GM12878 (cell line): Measurements from ENCODE around the gene MAPRE2. TPM values are rescaled to one million over a fixed set of nuclear protein-coding genes. Genes with fewer than 3 reads are reported as not detected.

Experiments used
- ATAC-seq: fragments of 200-7000 bp; cut with Tn5 transposase; 3 replicates; pipeline ENCODE4 v1.9.1; 2020; ENCODE audit warnings: mild to moderate bottlenecking, moderate library complexity
- BruUV-seq: library from RNA; stranded (reverse); fragments of 400-500 nt; replicated peaks from 2 replicates; lab custom pipeline; 2021; lab: Mats Ljungman, UMichigan
- CTCF ChIA-PET: fragments of 300-600 bp; sonication (Branson Sonifier 250); formaldehyde crosslinking; extraction: SDS; loops from one replicate; lab custom pipeline; 2021; ENCODE audit warnings: inconsistent platforms; lab: Yijun Ruan, JAX
- POLR2A ChIA-PET: fragments of 350-600 bp; formaldehyde crosslinking; extraction: SDS; loops from one replicate; lab custom pipeline; 2021; ENCODE audit warnings: inconsistent platforms; lab: Charles Lee
- RAD21 ChIA-PET: fragments of 300-600 bp; sonication (Branson Sonifier 250); formaldehyde crosslinking; loops from one replicate; lab custom pipeline; 2023; ENCODE audit warnings: antibody characterized with exemption; ENCODE audit not compliant: unreplicated experiment; lab: Charles Lee
- SMC1A ChIA-PET: fragments of 300-600 bp; sonication (Branson Sonifier 250); formaldehyde crosslinking; loops from one replicate; lab custom pipeline; 2023; ENCODE audit not compliant: unreplicated experiment, uncharacterized antibody; lab: Charles Lee
- DNase-seq: peaks from one replicate; pipeline ENCODE4 v3.0.0-alpha.2; 2011; ENCODE audit warnings: low read depth, low spot score
- FAIRE-seq: peaks from 3 replicates; lab custom pipeline; 2011; peaks lifted over from hg19 to GRCh38; lab: Jason Lieb, UNC
- H2AFZ ChIP-seq: 2 replicates; pipeline ENCODE4 v1.6.0; 2011; ENCODE audit warnings: low read depth, low read length, control low read depth; ENCODE audit not compliant: control insufficient read depth
- H3K27ac ChIP-seq: 2 replicates; pipeline ENCODE4 v1.5.1; 2011; ENCODE audit warnings: control low read depth; ENCODE audit not compliant: control insufficient read depth, insufficient read depth
- H3K27me3 ChIP-seq, 2 experiments: replicated peaks in 1 of 2; 2 replicates each; pipeline versions ENCODE4 v1.6.0 to v1.6.1; 2011; ENCODE audit warnings: low read length in 1 of 2; ENCODE audit not compliant: control insufficient read depth in 2 of 2, insufficient read depth in 2 of 2
- H3K36me3 ChIP-seq, 2 experiments: 2 replicates each; pipeline ENCODE4 v1.5.1; 2011; ENCODE audit warnings: low read length in 1 of 2; ENCODE audit not compliant: control insufficient read depth in 2 of 2, insufficient read depth in 2 of 2
- H3K4me1 ChIP-seq: 2 replicates; pipeline ENCODE4 v1.6.1; 2011; ENCODE audit warnings: mild to moderate bottlenecking, low read length, moderate library complexity, mixed read lengths; ENCODE audit not compliant: control insufficient read depth, insufficient read depth
- H3K4me2 ChIP-seq: 2 replicates; pipeline ENCODE4 v1.6.0; 2011; ENCODE audit warnings: control low read depth; ENCODE audit not compliant: control insufficient read depth, insufficient read depth
- H3K4me3 ChIP-seq: fragments of 200-600 bp; sonication (generic); 2 replicates; pipeline ENCODE4 v1.5.1; 2016
- H3K79me2 ChIP-seq: 2 replicates; pipeline ENCODE4 v1.6.0; 2011; ENCODE audit warnings: low read length; ENCODE audit not compliant: control insufficient read depth, insufficient read depth
- H3K9ac ChIP-seq: 2 replicates; pipeline ENCODE4 v1.8.0; 2011; ENCODE audit warnings: low read length, control low read depth, mixed read lengths; ENCODE audit not compliant: control insufficient read depth, insufficient read depth
- H3K9me3 ChIP-seq: replicated peaks from 3 replicates; pipeline ENCODE4 v1.5.1; 2011; ENCODE audit warnings: mild to moderate bottlenecking, low read length; ENCODE audit not compliant: control insufficient read depth, insufficient read depth
- H4K20me1 ChIP-seq: 2 replicates; pipeline ENCODE4 v1.6.0; 2011; ENCODE audit not compliant: control insufficient read depth, insufficient read depth
- IRF5 ChIP-seq: fragments of 450-650 bp; IDR thresholded peaks from 2 replicates; pipeline ENCODE4 v1.6.1; 2017; ENCODE audit warnings: borderline replicate concordance
- RELA ChIP-seq: fragments of 450-650 bp; IDR thresholded peaks from 2 replicates; pipeline ENCODE4 v1.8.0; 2014; ENCODE audit warnings: borderline replicate concordance; ENCODE audit not compliant: partially characterized antibody
- SMAD5 ChIP-seq: IDR thresholded peaks from 2 replicates; pipeline ENCODE4 v1.6.1; 2016; ENCODE audit warnings: antibody characterized with exemption, low read depth
- SRF ChIP-seq, 2 experiments: IDR thresholded peaks; 2 replicates each; pipeline ENCODE4 v1.6.1; 2011; ENCODE audit warnings: low read depth in 2 of 2, low read length in 2 of 2, mild to moderate bottlenecking in 1 of 2, moderate library complexity in 1 of 2
- TARDBP ChIP-seq: IDR thresholded peaks from 2 replicates; pipeline ENCODE4 v1.6.1; 2016; ENCODE audit warnings: borderline replicate concordance
- ZNF217 ChIP-seq: fragments of 450-650 bp; IDR thresholded peaks from 2 replicates; pipeline ENCODE4 v1.6.1; 2017; ENCODE audit warnings: antibody characterized with exemption, mild to moderate bottlenecking
- WGBS: methylation state at CpG from one replicate; pipeline ENCODE4 v1.1.6; 2016; ENCODE audit warnings: low lambda C conversion rate; ENCODE audit not compliant: insufficient replicate concordance, insufficient coverage; ENCODE audit errors: missing lambda C conversion rate; 5-methylcytosine and 5-hydroxymethylcytosine counted together
- in situ Hi-C: fragments of 300-500 bp; cut with MboI; formaldehyde crosslinking; loops from 9 replicates; pipeline ENCODE4 v1.14.3; 2018; ENCODE audit warnings: mixed read lengths
- intact Hi-C: fragments of 100-400 bp; cut with micrococcal nuclease; formaldehyde crosslinking; loops from one replicate; pipeline ENCODE4 v1.14.2; 2022; ENCODE audit not compliant: unreplicated experiment
- polyA plus RNA-seq, 11 experiments: library from polyadenylated mRNA; depleted of rRNA in 4 of 11; unstranded in 6 of 11; stranded (reverse) in 5 of 11; fragments of >200 nt; fragmentation: Nextera tagmentation in 4 of 11; fragmentation: Illumina TruSeq in 1 of 11; extraction: Ambion mirVana in 4 of 11; extraction: Trizol in 1 of 11; gene quantifications; 1 replicate in 1 of 11; 2 replicates in 10 of 11; pipeline versions ENCODE4 v1.2.1 to v1.2.3, GENCODE V29; 2011 to 2016; ENCODE audit warnings: inconsistent platforms in 2 of 11, missing spikeins in 2 of 11, low read depth in 1 of 11
- total RNA-seq, 4 experiments: library from RNA; depleted of rRNA in 3 of 4; stranded (reverse); fragments of >200 nt in 3 of 4; fragmentation: Illumina TruSeq in 1 of 4; extraction: Trizol in 1 of 4; gene quantifications; 2 replicates each; pipeline versions ENCODE4 v1.2.1 to v1.2.3, GENCODE V29; 2013 to 2021

The MAPRE2 gene
- total and polyA plus RNA-seq, 10 of the 15 experiments (the other 5 are each of a cell fraction or from before 2014, with no cell fraction given): 11.0 to 50.6 (median 24.0) TPM

GRCh38 chr18:35024196-35024595 lies 17.0 kb upstream of the MAPRE2 start:
- Histone ChIP-seq H3K27me3 (no peaks in the 10 kb centered on the region), H3K79me2 (no peaks in the 10 kb centered on the region), H2AFZ (no peak overlapping the region), H3K27ac (no peak overlapping the region), H3K9ac (no peak overlapping the region), H3K9me3 (no peaks in the 10 kb centered on the region), H3K4me1 (no peaks in the 10 kb centered on the region), H3K36me3 (no peaks in the 10 kb centered on the region), H3K4me2 (no peak overlapping the region), H4K20me1 (no peaks in the 10 kb centered on the region), H3K4me3 (no peak overlapping the region)
- CTCF ChIA-PET: interaction anchor here (0.6 to 1.8 kb wide), 4 partner anchors 17 to 119 kb away, joined by 3 to 8 read pairs (median 4); partner anchors contain the start of gene MAPRE2
- 39% methylated on average over 3 of the region's 3 CpGs for WGBS
- no peak for DNase-seq
- no peak for FAIRE-seq
- TF ChIP-seq ZNF217 (no peak), RELA (no peak), TARDBP (no peak), IRF5 (no peak), SMAD5 (no peak), SRF (IDR thresholded peaks at IDR 0.05; ENCODE audit: low read depth in 2 of 2, low read length in 2 of 2) (no peak)
- RAD21 ChIA-PET: interaction anchor here (1.0 to 7.0 kb wide), 2 partner anchors 118 to 121 kb away, joined by 4 to 83 read pairs; no protein-coding TSS in a partner anchor
- ATAC-seq: no peak
- POLR2A ChIA-PET: no interaction called here
- in situ Hi-C loops (loop anchor here (10.0 kb wide), 1 partner anchor 321 kb away; the partner anchor contains the start of gene ZNF24), intact Hi-C loops (no loop called here)
- no TSS peak for BruUV-seq
- SMC1A ChIA-PET: interaction anchor here (1.1 to 7.7 kb wide), 5 partner anchors 16 to 204 kb away, joined by 3 to 145 read pairs (median 17); partner anchors contain the start of gene MAPRE2
